BLaER1 (cell line): ENCODE measurements around the gene SCAPER.

ENCODE experiments used
- H3K27ac ChIP-seq: shearing (Covaris generic); formaldehyde crosslinking; 2 replicates; pipeline ENCODE4 v1.8.1; 2022
- H3K27me3 ChIP-seq: shearing (Covaris generic); formaldehyde crosslinking; 2 replicates; pipeline ENCODE4 v1.8.1; 2022
- H3K36me3 ChIP-seq: shearing (Covaris generic); formaldehyde crosslinking; 2 replicates; pipeline ENCODE4 v1.8.1; 2022
- H3K4me1 ChIP-seq: shearing (Covaris generic); formaldehyde crosslinking; 2 replicates; pipeline ENCODE4 v1.8.1; 2022
- H3K4me2 ChIP-seq: shearing (Covaris generic); formaldehyde crosslinking; 2 replicates; pipeline ENCODE4 v1.8.1; 2022
- H3K4me3 ChIP-seq: shearing (Covaris generic); formaldehyde crosslinking; 2 replicates; pipeline ENCODE4 v1.8.1; 2022
- H3K9ac ChIP-seq: shearing (Covaris generic); formaldehyde crosslinking; 2 replicates; pipeline ENCODE4 v1.8.1; 2022
- H3K9me3 ChIP-seq: shearing (Covaris generic); formaldehyde crosslinking; 2 replicates; pipeline ENCODE4 v1.8.1; 2022
- H4K20me1 ChIP-seq: shearing (Covaris generic); formaldehyde crosslinking; 2 replicates; pipeline ENCODE4 v1.8.1; 2022
- Cebpa-rat ChIP-seq: shearing (Covaris generic); IDR thresholded peaks from 2 replicates; pipeline ENCODE4 v1.8.1; 2022

SCAPER gene

GRCh38 chr15:76795217-76795616, 109.9 kb downstream of the SCAPER start:
- H3K4me2 ChIP-seq = no peak overlapping the region
- no peaks in the 10 kb centered on the region for H3K27me3 ChIP-seq
- H4K20me1 ChIP-seq = no peaks in the 10 kb centered on the region
- H3K4me1 ChIP-seq = no peaks in the 10 kb centered on the region
- H3K36me3 ChIP-seq = peaks cover 40% of the 10 kb centered on the region
- peaks cover 6% of the 10 kb centered on the region; the same call in 1 of the 2 replicates for H3K9me3 ChIP-seq
- no peak for TF ChIP-seq Cebpa-rat
- H3K4me3 ChIP-seq = no peak overlapping the region
- no peak overlapping the region for H3K27ac ChIP-seq
- no peak overlapping the region for H3K9ac ChIP-seq

GRCh38 chr15:76793162-76793561, 112.0 kb downstream of the SCAPER start:
- Histone ChIP-seq H3K4me2 (no peak overlapping the region), H3K27ac (no peak overlapping the region), H3K9ac (no peak overlapping the region), H4K20me1 (no peaks in the 10 kb centered on the region), H3K27me3 (no peaks in the 10 kb centered on the region), H3K36me3 (peaks cover 30% of the 10 kb centered on the region), H3K4me1 (no peaks in the 10 kb centered on the region), H3K4me3 (no peak overlapping the region), H3K9me3 (peaks cover 6% of the 10 kb centered on the region; the same call in 1 of the 2 replicates)
- TF ChIP-seq Cebpa-rat = no peak

GRCh38 chr15:76791511-76791910, 113.6 kb downstream of the SCAPER start:
- no peak overlapping the region for H3K27ac ChIP-seq
- H3K27me3 ChIP-seq = no peaks in the 10 kb centered on the region
- H3K9ac ChIP-seq = no peak overlapping the region
- no peak overlapping the region for H3K4me2 ChIP-seq
- H3K4me3 ChIP-seq = no peak overlapping the region
- H3K9me3 ChIP-seq = peaks cover 6% of the 10 kb centered on the region; the same call in 1 of the 2 replicates
- H3K4me1 ChIP-seq = no peaks in the 10 kb centered on the region
- H3K36me3 ChIP-seq = peaks cover 30% of the 10 kb centered on the region
- H4K20me1 ChIP-seq = no peaks in the 10 kb centered on the region
- TF ChIP-seq Cebpa-rat = no peak

GRCh38 chr15:76787273-76787672, 117.9 kb downstream of the SCAPER start:
- no peaks in the 10 kb centered on the region for H3K27me3 ChIP-seq
- H3K4me1 ChIP-seq = no peaks in the 10 kb centered on the region
- TF ChIP-seq Cebpa-rat = no peak
- no peak overlapping the region for H3K27ac ChIP-seq
- H3K36me3 ChIP-seq = peaks cover 21% of the 10 kb centered on the region
- no peak overlapping the region for H3K4me3 ChIP-seq
- no peaks in the 10 kb centered on the region for H4K20me1 ChIP-seq
- H3K9me3 ChIP-seq = peaks cover 22% of the 10 kb centered on the region
- H3K4me2 ChIP-seq = no peak overlapping the region
- H3K9ac ChIP-seq = no peak overlapping the region

- H3K27me3 ChIP-seq = no peaks in the 10 kb centered on the region
- no peaks in the 10 kb centered on the region for H3K4me1 ChIP-seq
- H3K9me3 ChIP-seq = peaks cover 5% of the 10 kb centered on the region; the same call in 1 of the 2 replicates
- H3K9ac ChIP-seq = no peak overlapping the region
- H4K20me1 ChIP-seq = no peaks in the 10 kb centered on the region
- TF ChIP-seq Cebpa-rat = no peak
- H3K4me2 ChIP-seq = no peak overlapping the region
- H3K27ac ChIP-seq = no peak overlapping the region
- H3K4me3 ChIP-seq = no peak overlapping the region
- H3K36me3 ChIP-seq = peaks cover 13% of the 10 kb centered on the region; the same call in 1 of the 2 replicates
These were observed 128.2 kb downstream of the SCAPER start for GRCh38 chr15:76776969-76777368.

- no peak for TF ChIP-seq Cebpa-rat
- H3K4me2 ChIP-seq = no peak overlapping the region
These were observed 128.7 kb downstream of the SCAPER start for GRCh38 chr15:76776480-76776879.

GRCh38 chr15:76773234-76773633, 131.9 kb downstream of the SCAPER start:
- no peak overlapping the region for H3K9ac ChIP-seq
- TF ChIP-seq Cebpa-rat = no peak
- H3K4me1 ChIP-seq = no peaks in the 10 kb centered on the region
- H3K4me2 ChIP-seq = no peak overlapping the region
- H3K4me3 ChIP-seq = no peak overlapping the region
- peaks cover 4% of the 10 kb centered on the region; the same call in 1 of the 2 replicates for H3K36me3 ChIP-seq
- H4K20me1 ChIP-seq = no peaks in the 10 kb centered on the region
- H3K27me3 ChIP-seq = no peaks in the 10 kb centered on the region
- peaks cover 5% of the 10 kb centered on the region; the same call in 1 of the 2 replicates for H3K9me3 ChIP-seq
- no peak overlapping the region for H3K27ac ChIP-seq

More at GRCh38 chr15:76776480-76776879, 128.7 kb downstream of the SCAPER start:
- Histone ChIP-seq H3K9me3 (peaks cover 5% of the 10 kb centered on the region; the same call in 1 of the 2 replicates), H3K4me1 (no peaks in the 10 kb centered on the region), H3K9ac (no peak overlapping the region), H3K36me3 (peaks cover 13% of the 10 kb centered on the region; the same call in 1 of the 2 replicates), H3K27me3 (no peaks in the 10 kb centered on the region), H3K4me3 (no peak overlapping the region), H4K20me1 (no peaks in the 10 kb centered on the region), H3K27ac (no peak overlapping the region)

GRCh38 chr15:76772776-76773175, 132.4 kb downstream of the SCAPER start:
- H3K9me3 ChIP-seq = peaks cover 5% of the 10 kb centered on the region; the same call in 1 of the 2 replicates
- H3K36me3 ChIP-seq = peaks cover 4% of the 10 kb centered on the region; the same call in 1 of the 2 replicates
- H3K4me1 ChIP-seq = no peaks in the 10 kb centered on the region
- H3K27me3 ChIP-seq = no peaks in the 10 kb centered on the region
- H3K4me3 ChIP-seq = no peak overlapping the region
- H3K9ac ChIP-seq = no peak overlapping the region
- H3K4me2 ChIP-seq = no peak overlapping the region
- no peak for TF ChIP-seq Cebpa-rat
- H4K20me1 ChIP-seq = no peaks in the 10 kb centered on the region
- no peak overlapping the region for H3K27ac ChIP-seq

GRCh38 chr15:76764004-76764403, 141.1 kb downstream of the SCAPER start:
- Histone ChIP-seq H3K4me3 (no peak overlapping the region), H3K36me3 (peaks cover 45% of the 10 kb centered on the region), H3K4me1 (no peaks in the 10 kb centered on the region), H3K9ac (no peak overlapping the region), H3K27ac (no peak overlapping the region), H4K20me1 (no peaks in the 10 kb centered on the region), H3K9me3 (peaks cover 31% of the 10 kb centered on the region), H3K27me3 (no peaks in the 10 kb centered on the region), H3K4me2 (no peak overlapping the region)
- TF ChIP-seq Cebpa-rat = no peak

- no peak overlapping the region for H3K9ac ChIP-seq
- H3K4me2 ChIP-seq = no peak overlapping the region
- no peaks in the 10 kb centered on the region for H4K20me1 ChIP-seq
- H3K27me3 ChIP-seq = no peaks in the 10 kb centered on the region
- peaks cover 45% of the 10 kb centered on the region for H3K36me3 ChIP-seq
- H3K9me3 ChIP-seq = peaks cover 31% of the 10 kb centered on the region
- H3K27ac ChIP-seq = no peak overlapping the region
- TF ChIP-seq Cebpa-rat = no peak
- no peak overlapping the region for H3K4me3 ChIP-seq
- H3K4me1 ChIP-seq = no peaks in the 10 kb centered on the region
These were observed 141.6 kb downstream of the SCAPER start for GRCh38 chr15:76763554-76763953.

- H3K27me3 ChIP-seq = no peaks in the 10 kb centered on the region
- no peak for TF ChIP-seq Cebpa-rat
- H3K9me3 ChIP-seq = no peaks in the 10 kb centered on the region
These were observed 148.8 kb downstream of the SCAPER start for GRCh38 chr15:76756381-76756780.

More at GRCh38 chr15:76756381-76756780, 148.8 kb downstream of the SCAPER start:
- Histone ChIP-seq H3K9ac (no peak overlapping the region), H3K4me1 (no peaks in the 10 kb centered on the region), H3K36me3 (peaks cover 7% of the 10 kb centered on the region), H3K4me2 (no peak overlapping the region), H3K4me3 (no peak overlapping the region), H4K20me1 (no peaks in the 10 kb centered on the region), H3K27ac (no peak overlapping the region)
